SH-SY5Y (cell line): ENCODE data around the gene IL18RAP.

Experiments
- GATA2 ChIP-seq: IDR thresholded peaks from 2 replicates; pipeline ENCODE4 v1.6.1; 2011; ENCODE audit warnings: mild to moderate bottlenecking, low read depth, low read length
- GATA3 ChIP-seq: IDR thresholded peaks from 2 replicates; pipeline ENCODE4 v1.6.1; 2011; ENCODE audit warnings: low read depth, mild to moderate bottlenecking, low read length, moderate library complexity

GRCh38 chr2:102474785-102475184 is 51.8 kb downstream of the IL18RAP start:
- no peak for TF ChIP-seq GATA2
- TF ChIP-seq GATA3, result no peak
